NCI-H774 (cell line): ENCODE measurements around the gene CDH23.

Experiments
- DNase-seq: peaks from one replicate; lab custom pipeline; 2025; lab: John Stamatoyannopoulos, UW

Gene CDH23

GRCh38 chr10:71467161-71467560, 70.4 kb downstream of the CDH23 start:
- no peak for DNase-seq

- no peak for DNase-seq
Measured at GRCh38 chr10:71467569-71468362, 71.0 kb downstream of the CDH23 start.

GRCh38 chr10:71468363-71469094, 71.8 kb downstream of the CDH23 start:
- DNase-seq: no peak

- no peak for DNase-seq
Measured at GRCh38 chr10:71471006-71471405, 74.3 kb downstream of the CDH23 start.

GRCh38 chr10:71471957-71472365, 75.2 kb downstream of the CDH23 start:
- no peak for DNase-seq

GRCh38 chr10:71472466-71472865, 75.7 kb downstream of the CDH23 start:
- DNase-seq: no peak

- DNase-seq: no peak
Measured at GRCh38 chr10:71472912-71473311, 76.2 kb downstream of the CDH23 start.

GRCh38 chr10:71473671-71474599, 77.2 kb downstream of the CDH23 start:
- no peak for DNase-seq

- DNase-seq: no peak
Measured at GRCh38 chr10:71474702-71475242, 78.1 kb downstream of the CDH23 start.

- no peak for DNase-seq
Measured at GRCh38 chr10:71475243-71475871, 78.6 kb downstream of the CDH23 start.

GRCh38 chr10:71476228-71477011, 79.7 kb downstream of the CDH23 start:
- no peak for DNase-seq

GRCh38 chr10:71478173-71478572, 81.5 kb downstream of the CDH23 start:
- DNase-seq: no peak

GRCh38 chr10:71478813-71479365, 82.2 kb downstream of the CDH23 start:
- DNase-seq: no peak

- DNase-seq: no peak
Measured at GRCh38 chr10:71479831-71480230, 83.1 kb downstream of the CDH23 start.

- no peak for DNase-seq
Measured at GRCh38 chr10:71480662-71481061, 83.9 kb downstream of the CDH23 start.

GRCh38 chr10:71481746-71482410, 85.2 kb downstream of the CDH23 start:
- no peak for DNase-seq

- no peak for DNase-seq
Measured at GRCh38 chr10:71482620-71483019, 85.9 kb downstream of the CDH23 start.

- no peak for DNase-seq
Measured at GRCh38 chr10:71483135-71483534, 86.4 kb downstream of the CDH23 start.

- DNase-seq: no peak
Measured at GRCh38 chr10:71483885-71484751, 87.4 kb downstream of the CDH23 start.
